Activated T-helper 2 cell treated with anti-CD3 and anti-CD28 coated beads, Interferon-gamma antibody, Interleukin-2, Interleukin-4, amounts not matched to agents 10 μg/mL and 5 μg/mL and 100 μg/mL, durations not matched to agents 14 hours and 24 hours and 36 hours (primary cell): Measurements from ENCODE around the gene OR2M3. TPM values are rescaled to one million over a fixed set of nuclear protein-coding genes. Genes with fewer than 3 reads are reported as not detected.
"Not testable (repeated sequence)": the region's sequence is repeated elsewhere in the genome, so short reads cannot be mapped to it uniquely, and the experiment has no call there.

ENCODE experiments used
- DNase-seq: peaks from one replicate; pipeline ENCODE4 v3.0.0; 2021; ENCODE audit warnings: low spot score
- H3K27ac Mint-ChIP-seq: one replicate; pipeline ENCODE4 v1.8.0; 2021; ENCODE audit warnings: mixed read lengths
- H3K27me3 Mint-ChIP-seq: one replicate; pipeline ENCODE4 v1.8.0; 2021; ENCODE audit warnings: low read depth, mixed read lengths
- H3K36me3 Mint-ChIP-seq: one replicate; pipeline ENCODE4 v1.8.0; 2021; ENCODE audit warnings: low read depth, mixed read lengths
- H3K4me1 Mint-ChIP-seq: one replicate; pipeline ENCODE4 v1.8.0; 2021; ENCODE audit warnings: low read depth, mixed read lengths
- H3K4me3 Mint-ChIP-seq: one replicate; pipeline ENCODE4 v1.8.0; 2021; ENCODE audit warnings: low read depth, mild to moderate bottlenecking, moderate library complexity, mixed read lengths
- H3K9me3 Mint-ChIP-seq: one replicate; pipeline ENCODE4 v1.8.0; 2021; ENCODE audit warnings: mixed read lengths
- intact Hi-C: fragments of 100-400 bp; cut with micrococcal nuclease; formaldehyde crosslinking; loops from one replicate; pipeline ENCODE4 v1.15.1; 2023
- total RNA-seq: library from RNA; stranded (reverse); gene quantifications from 2 replicates; pipeline ENCODE4 v1.2.3, GENCODE V29; 2022

The OR2M3 gene
- total RNA-seq, 1 donor from 2014 or later, result not detected

GRCh38 chr1:248229360-248229908 lies 32.4 kb downstream of the OR2M3 start:
- intact Hi-C loops, result no loop called here
- no peak for DNase-seq
- no peaks in the 10 kb centered on the region for H3K4me1 Mint-ChIP-seq
- no peaks in the 10 kb centered on the region for H3K27me3 Mint-ChIP-seq
- H3K9me3 Mint-ChIP-seq, result no peaks in the 10 kb centered on the region
- no peaks in the 10 kb centered on the region for H3K36me3 Mint-ChIP-seq
- H3K27ac Mint-ChIP-seq, result no peak overlapping the region
- no peak overlapping the region for H3K4me3 Mint-ChIP-seq

GRCh38 chr1:248231117-248231516 lies 34.1 kb downstream of the OR2M3 start, which contains the start of gene OR2M4:
Gene OR2M4, plus strand, starts transcription at chr1:248231417. Its CDS starts 7,512 bp downstream, at chr1:248238929.
- Mint-ChIP-seq H3K9me3 (no peaks in the 10 kb centered on the region), H3K27ac (no peak within 1 kb of the TSS), H3K4me3 (no peak within 1 kb of the TSS), H3K27me3 (no peaks in the 10 kb centered on the region), H3K4me1 (no peaks in the 10 kb centered on the region), H3K36me3 (no peaks in the 10 kb centered on the region)
- intact Hi-C loops, result no loop called here
- DNase-seq, result no peak

DNA sequence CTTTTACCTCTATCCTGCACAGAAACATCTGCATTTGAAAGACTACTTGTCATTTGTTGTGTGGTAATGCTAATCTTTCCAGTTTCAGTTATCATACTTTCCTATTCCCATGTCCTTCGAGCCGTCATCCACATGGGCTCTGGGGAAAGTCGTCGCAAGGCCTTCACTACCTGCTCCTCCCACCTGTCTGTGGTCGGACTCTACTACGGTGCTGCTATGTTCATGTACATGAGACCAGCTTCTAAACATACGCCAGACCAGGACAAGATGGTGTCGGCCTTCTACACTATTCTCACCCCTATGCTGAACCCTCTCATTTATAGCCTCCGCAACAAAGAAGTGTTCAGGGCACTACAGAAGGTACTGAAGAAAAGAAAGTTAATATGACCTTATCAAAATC lies 42.4 kb downstream of the OR2M3 start:
- DNase-seq, result no peak
- Mint-ChIP-seq H3K4me3 (no peak overlapping the region), H3K4me1 (peaks cover 2% of the 10 kb centered on the region), H3K36me3 (no peaks in the 10 kb centered on the region), H3K9me3 (no peaks in the 10 kb centered on the region), H3K27ac (no peak overlapping the region), H3K27me3 (peaks cover 4% of the 10 kb centered on the region)
- intact Hi-C loops, result no loop called here

DNA sequence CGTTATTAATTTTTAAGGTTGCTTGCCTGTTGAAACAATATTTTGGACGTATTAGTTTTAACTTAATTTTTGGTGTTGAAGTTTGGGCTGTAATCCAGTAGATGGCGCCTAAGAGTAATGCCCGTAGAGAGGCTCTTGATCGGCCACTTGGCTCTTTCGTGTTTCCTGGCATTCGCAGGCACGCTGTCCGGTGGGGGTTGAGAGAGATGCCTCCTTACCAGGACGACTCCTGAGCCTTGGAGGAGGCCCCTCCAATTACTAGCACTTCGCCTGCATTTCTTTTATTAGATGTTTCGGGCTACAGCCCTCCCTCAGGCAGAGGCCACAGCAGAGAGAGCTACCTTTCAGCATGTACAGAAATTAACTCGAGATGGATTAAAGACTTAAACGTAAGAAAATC lies 46.1 kb downstream of the OR2M3 start:
- H3K36me3 Mint-ChIP-seq, result no peaks in the 10 kb centered on the region
- no peak overlapping the region for H3K27ac Mint-ChIP-seq
- intact Hi-C loops, result no loop called here
- H3K4me1 Mint-ChIP-seq, result peaks cover 2% of the 10 kb centered on the region
- peak overlapping the region; percentile 33 for H3K4me3 Mint-ChIP-seq
- no peak for DNase-seq
- no peaks in the 10 kb centered on the region for H3K9me3 Mint-ChIP-seq
- peaks cover 4% of the 10 kb centered on the region for H3K27me3 Mint-ChIP-seq

DNA sequence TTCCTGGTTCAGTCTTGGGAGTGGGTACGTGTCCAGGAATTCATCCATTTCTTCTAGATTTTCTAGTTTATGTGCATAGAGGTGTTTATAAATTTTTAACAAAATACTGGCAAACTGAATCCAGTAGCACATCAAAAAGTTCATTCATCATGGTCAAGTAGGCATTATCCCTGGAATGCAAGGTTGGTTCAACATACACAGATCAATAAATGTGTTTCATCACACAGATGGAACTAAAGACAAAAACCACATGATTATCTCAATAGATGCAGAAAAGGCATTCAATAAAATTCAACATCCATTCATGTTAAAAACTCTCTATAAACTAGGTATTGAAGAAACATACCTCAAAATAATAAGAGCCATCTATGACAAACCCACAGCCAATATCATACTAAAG lies 62.2 kb downstream of the OR2M3 start:
- H3K9me3 Mint-ChIP-seq, H3K4me3 Mint-ChIP-seq, H3K27me3 Mint-ChIP-seq, H3K27ac Mint-ChIP-seq, intact Hi-C loops, H3K36me3 Mint-ChIP-seq, DNase-seq, H3K4me1 Mint-ChIP-seq: not testable (repeated sequence)

Other genes with a start within 250 kb of the OR2M3 start
- gene OR2L8, start 248.4 kb upstream of the OR2M3 start, total RNA-seq, result 0.21 TPM in 2 replicates
- not detected in 2 replicates for gene OR2AK2, start 232.0 kb upstream of the OR2M3 start, total RNA-seq
- gene OR2L5, start 183.6 kb upstream of the OR2M3 start, total RNA-seq, result not detected in 2 replicates
- 0.05 and 0.11 TPM in 2 replicates for gene OR2L2, start 167.2 kb upstream of the OR2M3 start, total RNA-seq
- gene OR2L3, start 150.4 kb upstream of the OR2M3 start, total RNA-seq, result not detected in 2 replicates
- gene OR2L13, start 102.1 kb upstream of the OR2M3 start, total RNA-seq, result not detected in 2 replicates
- not detected in 2 replicates for gene OR2M5, start 52.1 kb upstream of the OR2M3 start, total RNA-seq
- not detected in 2 replicates for gene OR2M2, start 22.4 kb upstream of the OR2M3 start, total RNA-seq
- not detected in 2 replicates for gene OR2M4, start 34.2 kb downstream of the OR2M3 start, total RNA-seq
- not detected in 2 replicates for gene OR2T33, start 80.7 kb downstream of the OR2M3 start, total RNA-seq
- gene OR2T12, start 106.2 kb downstream of the OR2M3 start, total RNA-seq, result not detected in 2 replicates
- not detected in 2 replicates for gene OR2M7, start 127.3 kb downstream of the OR2M3 start, total RNA-seq
- gene OR14C36, start 151.5 kb downstream of the OR2M3 start, total RNA-seq, result not detected in 2 replicates
- gene OR2T4, start 164.4 kb downstream of the OR2M3 start, total RNA-seq, result not detected in 2 replicates
- not detected in 2 replicates for gene OR2T6, start 178.5 kb downstream of the OR2M3 start, total RNA-seq
- gene OR2T1, start 205.8 kb downstream of the OR2M3 start, total RNA-seq, result not detected in 2 replicates
- gene OR2T2, start 248.4 kb downstream of the OR2M3 start, total RNA-seq, result not detected in 2 replicates